ENCODE data around the gene SLC12A4.
"Not testable (repeated sequence)": the region's sequence is repeated elsewhere in the genome, so short reads cannot be mapped to it uniquely, and the experiment has no call there.

The SLC12A4 gene

DNA sequence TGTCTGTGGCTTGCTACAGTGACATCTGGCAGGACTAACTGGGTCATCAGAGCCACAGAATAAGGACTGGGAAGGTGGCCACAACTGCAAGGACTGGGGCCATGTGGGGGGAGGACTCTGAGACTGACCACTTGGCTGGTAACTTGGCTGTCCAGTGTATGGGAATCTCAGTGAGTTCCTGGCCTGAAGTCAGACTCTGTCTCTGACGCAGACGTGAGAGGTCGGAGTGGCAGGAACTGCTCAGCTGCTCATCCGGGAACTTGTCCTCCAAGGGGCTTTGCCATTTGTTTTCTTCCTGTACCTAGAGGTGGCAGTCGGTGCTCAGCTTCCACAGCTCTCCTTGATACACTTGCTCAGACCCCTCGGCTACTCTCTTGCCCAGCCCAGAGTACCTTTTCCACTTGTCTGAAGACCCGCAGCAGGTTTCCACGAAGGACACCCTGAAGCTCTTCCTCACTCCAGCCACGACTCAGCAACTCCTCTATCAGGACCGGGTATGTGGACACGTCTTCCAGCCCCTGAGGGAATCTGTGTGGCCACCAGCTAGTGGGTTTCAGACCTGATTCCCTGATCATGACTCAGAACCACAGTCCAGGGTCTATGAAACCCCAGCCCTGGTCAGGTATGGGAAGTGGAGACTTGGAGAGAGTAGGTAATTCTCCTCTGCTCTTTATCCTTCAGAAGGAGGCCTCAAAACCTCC, 19.2 kb upstream of the SLC12A4 start:
- DNase-seq (ENCODE audit: low spot score): no peak

DNA sequence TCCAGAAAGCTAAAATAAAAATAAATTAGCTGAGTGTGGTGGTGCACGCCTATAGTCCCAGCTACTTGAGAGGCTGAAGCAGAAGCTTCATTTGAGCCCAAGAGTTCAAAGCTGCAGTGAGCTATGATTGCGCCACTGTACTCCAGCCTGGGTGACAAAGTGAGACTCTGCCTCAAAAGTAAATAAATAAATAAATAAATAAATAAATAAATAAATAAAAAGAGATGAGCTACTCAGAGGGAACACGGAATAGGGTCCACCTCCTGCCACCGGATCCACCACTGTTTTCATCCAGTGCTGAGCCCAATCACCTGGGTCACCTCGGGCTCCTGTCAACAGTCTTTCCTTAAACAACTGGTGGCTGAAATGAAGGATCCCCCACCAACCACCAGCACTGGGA, 18.5 kb upstream of the SLC12A4 start:
- DNase-seq (ENCODE audit: low spot score): no peak

DNA sequence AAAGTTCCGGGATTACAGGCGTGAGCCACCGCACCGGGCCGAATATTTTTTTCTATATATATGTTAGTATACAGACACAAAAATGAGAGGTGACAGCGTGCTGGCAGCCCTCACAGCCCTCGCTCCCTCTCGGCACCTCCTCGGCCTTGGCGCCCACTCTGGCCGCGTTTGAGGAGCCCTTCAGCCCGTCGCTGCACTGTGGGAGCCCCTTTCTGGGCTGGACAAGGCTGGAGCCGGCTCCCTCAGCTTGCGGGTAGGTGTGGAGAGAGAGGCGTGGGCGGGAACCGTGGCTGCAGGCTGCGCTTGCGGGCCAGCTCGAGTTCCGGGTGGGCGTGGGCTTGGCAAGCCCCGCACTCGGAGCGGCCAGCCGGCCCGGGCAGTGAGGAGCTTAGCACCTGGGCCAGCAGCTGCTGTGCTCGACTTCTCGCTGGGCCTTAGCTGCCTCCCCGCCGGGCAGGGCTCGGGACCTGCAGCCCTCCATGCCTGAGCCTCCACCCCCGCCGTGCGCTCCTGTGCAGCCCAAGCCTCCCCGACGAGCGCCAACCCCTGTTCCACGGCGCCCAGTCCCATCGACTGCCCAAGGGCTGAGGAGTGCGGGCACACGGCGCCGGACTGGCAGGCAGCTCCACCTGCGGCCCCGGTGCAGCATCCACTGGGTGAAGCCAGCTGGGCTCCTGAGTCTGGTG, 13.7 kb upstream of the SLC12A4 start:
- no peak for DNase-seq (ENCODE audit: low spot score)

GRCh38 chr16:67979955-67980678, 11.7 kb upstream of the SLC12A4 start, which contains the start of gene DPEP3:
TSS of gene DPEP3 (minus strand) at chr16:67980499. CDS start at chr16:67980380, 119 bp downstream.
- no peak for DNase-seq (ENCODE audit: low spot score)

DNA sequence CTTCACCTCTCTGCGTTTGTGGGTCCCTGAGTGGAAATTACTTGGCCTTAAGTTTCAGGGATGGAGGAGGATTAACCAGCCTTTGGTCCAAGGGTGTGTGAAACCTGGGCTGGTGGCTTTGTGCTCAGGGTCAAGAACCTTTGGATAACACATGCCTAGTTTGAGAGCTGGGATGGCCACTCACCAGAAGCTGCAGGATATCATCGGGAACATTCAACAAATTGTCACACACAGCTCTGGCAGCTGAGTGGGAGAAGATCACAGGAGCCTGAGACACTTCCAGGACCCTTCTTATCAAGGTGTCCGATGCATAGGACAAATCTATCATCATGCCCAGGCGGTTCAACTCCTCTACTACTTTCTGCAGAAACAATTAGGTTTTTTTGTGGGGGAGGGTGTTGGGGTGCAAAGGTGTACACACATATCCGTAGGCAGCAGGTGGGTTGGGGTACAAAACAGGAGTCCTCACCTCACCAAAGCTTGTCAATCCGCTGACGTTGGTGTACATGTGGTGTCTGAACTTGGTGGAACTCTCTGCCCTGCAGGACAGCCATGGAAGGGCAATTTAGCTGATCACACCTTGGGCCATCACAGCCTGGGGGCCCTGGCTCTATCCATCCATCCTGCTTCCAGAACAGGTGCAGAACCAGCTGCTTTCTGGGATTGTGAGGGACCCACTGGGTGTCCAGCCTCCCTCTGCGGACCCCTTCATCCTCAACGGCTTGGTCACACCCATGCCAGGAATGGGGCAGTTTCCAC, 9.2 kb upstream of the SLC12A4 start:
- DNase-seq (ENCODE audit: low spot score): no peak

GRCh38 chr16:67977005-67977404, 8.6 kb upstream of the SLC12A4 start:
- no peak for DNase-seq (ENCODE audit: low spot score)

- DNase-seq (ENCODE audit: low spot score): no peak
These were observed 7.8 kb upstream of the SLC12A4 start for GRCh38 chr16:67976205-67976604.

GRCh38 chr16:67975321-67976105, 7.1 kb upstream of the SLC12A4 start:
- DNase-seq (ENCODE audit: low spot score): no peak

GRCh38 chr16:67972285-67972684, 3.8 kb upstream of the SLC12A4 start:
- DNase-seq (ENCODE audit: low spot score): not testable (repeated sequence)

- no peak for DNase-seq (ENCODE audit: low spot score)
These were observed 2.7 kb upstream of the SLC12A4 start for GRCh38 chr16:67971111-67971510.

- no peak for DNase-seq (ENCODE audit: low spot score)
These were observed 1.0 kb upstream of the SLC12A4 start for GRCh38 chr16:67969254-67970039.

DNA sequence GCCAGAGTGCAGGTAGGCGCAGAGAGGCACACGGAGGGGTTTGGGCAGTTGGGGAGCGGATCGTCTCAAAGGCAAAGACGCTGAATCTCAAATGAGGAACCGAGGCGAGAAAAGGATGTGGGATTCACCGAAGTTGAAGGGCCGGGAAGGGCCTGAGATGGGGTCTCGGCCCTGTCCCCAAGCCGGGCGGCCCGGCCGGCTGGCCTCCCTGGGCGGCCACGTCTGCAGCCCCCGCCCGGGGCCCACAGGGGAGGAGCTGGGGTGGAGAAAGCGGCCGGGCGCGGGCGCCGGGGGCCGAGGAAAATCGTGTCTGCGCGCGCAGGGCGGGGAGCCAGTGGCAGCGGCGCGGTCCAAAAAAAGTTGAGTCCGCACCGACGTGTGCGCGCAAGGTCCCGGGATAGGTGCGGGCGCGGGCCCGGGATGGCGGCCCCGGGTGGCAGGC, 458 bp downstream of the SLC12A4 start:
- no peak for DNase-seq (ENCODE audit: low spot score)

DNA sequence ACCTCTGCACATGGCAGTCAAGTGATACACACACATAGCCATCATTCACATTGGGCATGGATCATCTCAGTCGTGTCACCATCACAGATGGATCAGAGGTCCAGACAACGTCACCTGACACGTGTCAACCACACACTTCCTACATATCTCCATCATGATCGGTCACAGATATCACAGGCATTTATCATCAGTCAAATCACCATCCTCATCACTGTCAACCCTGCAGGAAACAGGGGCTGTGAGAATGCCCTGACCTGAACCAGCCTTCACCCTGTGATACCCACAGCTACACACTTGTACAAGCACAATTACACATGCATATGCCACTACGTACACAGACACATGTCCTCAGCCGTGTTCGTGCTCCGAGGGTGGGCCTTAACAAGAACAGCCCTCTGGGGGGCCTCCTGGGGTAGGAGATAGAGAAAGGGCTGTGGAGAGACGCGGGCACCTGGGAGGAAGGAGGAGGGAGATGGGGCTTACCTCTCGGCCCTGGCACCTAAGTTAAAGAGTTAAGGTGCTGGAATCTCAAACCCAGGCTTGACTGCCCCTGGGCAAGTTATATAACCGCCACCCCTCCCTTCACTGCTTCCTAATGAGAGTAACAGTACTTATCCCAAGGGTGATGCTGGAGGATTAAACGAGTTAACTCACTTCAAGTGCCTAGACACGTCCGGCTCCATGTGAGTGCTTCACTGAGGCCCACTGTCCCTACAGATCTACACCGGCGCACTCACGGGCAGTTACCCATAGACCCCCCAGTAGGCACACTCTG, 1.1 kb downstream of the SLC12A4 start:
- DNase-seq (ENCODE audit: low spot score): no peak

GRCh38 chr16:67966549-67967182, 1.8 kb downstream of the SLC12A4 start:
- no peak for DNase-seq (ENCODE audit: low spot score)

GRCh38 chr16:67965668-67966548, 2.5 kb downstream of the SLC12A4 start:
- DNase-seq (ENCODE audit: low spot score): no peak

DNA sequence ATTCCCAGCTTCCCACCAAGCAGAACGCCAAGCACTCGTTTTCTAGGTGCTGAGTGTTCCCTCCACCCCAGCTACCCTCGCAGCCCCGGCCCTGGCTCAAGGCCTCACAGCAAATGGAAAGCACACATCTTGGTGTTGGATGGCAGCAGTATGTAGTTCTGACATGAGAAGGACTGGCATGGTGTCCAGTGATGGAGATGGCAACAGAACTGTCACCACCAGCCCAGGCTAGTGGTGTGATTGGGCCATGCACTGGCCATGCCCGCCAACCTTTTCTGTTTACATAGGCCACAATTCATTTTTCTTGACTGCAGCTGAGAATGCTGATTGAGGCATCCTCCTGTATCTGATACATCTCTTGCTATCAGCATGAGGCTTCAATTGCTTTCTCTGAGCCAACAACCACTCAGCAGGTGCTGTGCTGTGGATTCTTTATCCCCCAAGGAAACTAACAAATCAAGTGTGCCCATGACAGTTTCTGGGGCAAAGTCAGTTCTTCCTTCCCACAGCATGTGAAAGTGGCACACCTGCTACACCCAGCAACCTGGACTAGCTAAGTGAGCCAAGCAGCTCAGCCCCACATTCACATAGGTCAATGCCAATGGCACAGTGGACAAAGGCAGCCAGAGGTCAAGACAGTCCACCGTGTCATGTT, 3.8 kb downstream of the SLC12A4 start:
- DNase-seq (ENCODE audit: low spot score): no peak

DNA sequence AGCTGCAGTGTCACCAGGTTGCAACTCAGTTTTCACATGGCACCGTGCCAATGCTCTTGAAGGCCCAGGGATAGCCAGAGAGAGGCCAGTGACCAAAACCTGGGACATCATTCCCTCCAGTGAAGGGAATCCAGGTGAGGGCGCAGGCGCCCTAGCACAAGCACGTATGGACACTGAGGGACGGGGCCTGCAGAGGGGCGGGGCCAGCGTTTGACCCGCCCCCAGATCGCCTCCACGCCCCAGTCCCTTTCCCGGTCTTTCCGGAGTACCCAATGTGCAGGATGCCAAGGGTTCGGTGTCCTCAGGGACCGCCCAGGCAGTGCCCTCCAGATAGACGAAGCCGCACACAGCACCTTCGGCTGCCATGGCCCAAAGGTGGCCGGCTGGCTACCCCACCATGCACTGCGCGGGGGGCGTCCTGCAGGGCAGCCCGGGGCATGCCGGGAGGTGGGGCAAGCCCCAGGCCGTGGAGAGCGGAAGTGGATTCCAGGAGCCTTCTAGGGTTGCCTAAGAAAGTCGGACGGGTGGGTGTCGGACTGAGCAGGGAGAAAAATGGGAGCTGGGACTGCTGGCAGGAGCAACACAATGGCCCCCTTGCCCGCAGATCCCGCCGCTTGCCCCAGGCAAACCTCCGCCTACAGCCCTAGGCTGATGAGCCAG, 4.6 kb downstream of the SLC12A4 start:
- no peak for DNase-seq (ENCODE audit: low spot score)

Data from CD4-positive, alpha-beta T cell treated with Interleukin-6 at 100 ng/mL for 8 hours (primary cell).